Prostate gland (tissue), 2 donors: Measurements from ENCODE around the gene DSE. TPM values are rescaled to one million over a fixed set of nuclear protein-coding genes. Genes with fewer than 3 reads are reported as not detected.
A peak's percentile ranks its signal among the peaks of the same experiment; 100 is the strongest.
"Not testable (repeated sequence)": the region's sequence is repeated elsewhere in the genome, so short reads cannot be mapped to it uniquely, and the experiment has no call there.

Experiments
- DNase-seq: peaks from one replicate; pipeline ENCODE4 v3.0.0-alpha.2; 2019; ENCODE audit warnings: low spot score
- H3K27ac ChIP-seq, 2 donors: fragments of 200-600 bp; sonication (generic); 2 replicates each; pipeline ENCODE4 v1.5.1; 2017 to 2019
- H3K27me3 ChIP-seq: fragments of 200-600 bp; sonication (generic); replicated peaks from 2 replicates; pipeline ENCODE4 v1.5.1; 2019; ENCODE audit not compliant: insufficient read depth
- H3K36me3 ChIP-seq, 2 donors: fragments of 200-600 bp; sonication (generic); 1 replicate in 1 of 2; 2 replicates in 1 of 2; pipeline versions ENCODE4 v1.5.1 to v1.8.1; 2017 to 2019
- H3K4me1 ChIP-seq: fragments of 200-600 bp; sonication (generic); replicated peaks from 2 replicates; pipeline ENCODE4 v1.5.1; 2019
- H3K4me3 ChIP-seq, 2 donors: fragments of 200-600 bp; sonication (generic); 2 replicates each; pipeline ENCODE4 v1.5.1; 2017 to 2019
- H3K9me3 ChIP-seq: fragments of 200-600 bp; sonication (generic); 2 replicates; pipeline ENCODE4 v1.5.1; 2017
- POLR2A ChIP-seq: fragments of 450-650 bp; IDR thresholded peaks from one replicate; pipeline ENCODE4 v1.6.1; 2016; ENCODE audit warnings: antibody characterized with exemption, mild to moderate bottlenecking
- POLR2AphosphoS5 ChIP-seq: sonication (generic); formaldehyde crosslinking; IDR thresholded peaks from one replicate; pipeline ENCODE4 v1.6.1; 2017; ENCODE audit warnings: antibody characterized with exemption
- WGBS: methylation state at CpG from one replicate; pipeline ENCODE4 v1.1.5; 2018; 5-methylcytosine and 5-hydroxymethylcytosine counted together
- intact Hi-C: fragments of 100-400 bp; cut with DNase I; formaldehyde crosslinking; loops from one replicate; pipeline ENCODE4 v1.14.2; 2022
- total RNA-seq, 2 donors: library from RNA; depleted of rRNA; stranded (reverse); fragments of >200 nt; gene quantifications; one replicate each; pipeline ENCODE4 v1.1.0, GENCODE V29; 2016
- TF ChIP-seq, protein P1 (sequence below), 4 experiments: fragments of 200-600 bp in 2 of 4; fragments of 450-650 bp in 2 of 4; sonication (generic) in 2 of 4; IDR thresholded peaks; 1 replicate in 3 of 4; 2 replicates in 1 of 4; pipeline ENCODE4 v1.5.1; 2016 to 2019; ENCODE audit warnings: antibody characterized with exemption in 4 of 4, mild to moderate bottlenecking in 2 of 4, moderate library complexity in 2 of 4

The DSE gene
- total RNA-seq, result 10 to 100 TPM; 15.8 to 36.5 TPM

GRCh38 chr6:116370760-116371119 lies at the start of gene DSE:
Gene DSE, plus strand, starts transcription at chr6:116370947. Its CDS starts 28,304 bp downstream, at chr6:116399251.
- H3K27me3 ChIP-seq, result no peaks in the 10 kb centered on the region
- peak within 1 kb of the TSS; percentile 89 to 93 for H3K27ac ChIP-seq
- peak; percentile 70 for DNase-seq
- WGBS, result 2% methylated on average over 43 of the region's 43 CpGs
- peak within 1 kb of the TSS; percentile 61 to 70 for H3K4me3 ChIP-seq
- H3K9me3 ChIP-seq, result no peaks in the 10 kb centered on the region
- no peaks in the 10 kb centered on the region for H3K36me3 ChIP-seq
- TF ChIP-seq POLR2A (peak; percentile 76), POLR2AphosphoS5 (peak; percentile 54)
- TF ChIP-seq, protein P1, sequence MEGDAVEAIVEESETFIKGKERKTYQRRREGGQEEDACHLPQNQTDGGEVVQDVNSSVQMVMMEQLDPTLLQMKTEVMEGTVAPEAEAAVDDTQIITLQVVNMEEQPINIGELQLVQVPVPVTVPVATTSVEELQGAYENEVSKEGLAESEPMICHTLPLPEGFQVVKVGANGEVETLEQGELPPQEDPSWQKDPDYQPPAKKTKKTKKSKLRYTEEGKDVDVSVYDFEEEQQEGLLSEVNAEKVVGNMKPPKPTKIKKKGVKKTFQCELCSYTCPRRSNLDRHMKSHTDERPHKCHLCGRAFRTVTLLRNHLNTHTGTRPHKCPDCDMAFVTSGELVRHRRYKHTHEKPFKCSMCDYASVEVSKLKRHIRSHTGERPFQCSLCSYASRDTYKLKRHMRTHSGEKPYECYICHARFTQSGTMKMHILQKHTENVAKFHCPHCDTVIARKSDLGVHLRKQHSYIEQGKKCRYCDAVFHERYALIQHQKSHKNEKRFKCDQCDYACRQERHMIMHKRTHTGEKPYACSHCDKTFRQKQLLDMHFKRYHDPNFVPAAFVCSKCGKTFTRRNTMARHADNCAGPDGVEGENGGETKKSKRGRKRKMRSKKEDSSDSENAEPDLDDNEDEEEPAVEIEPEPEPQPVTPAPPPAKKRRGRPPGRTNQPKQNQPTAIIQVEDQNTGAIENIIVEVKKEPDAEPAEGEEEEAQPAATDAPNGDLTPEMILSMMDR (IDR thresholded peaks at IDR 0.05), result no peak
- intact Hi-C loops, result loop anchor here (2.0 to 5.0 kb wide), 2 partner anchors 34 to 83 kb away; no protein-coding TSS in a partner anchor
- H3K4me1 ChIP-seq, result no peaks in the 10 kb centered on the region

GRCh38 chr6:116321933-116322332 lies 48.8 kb upstream of the DSE start:
- H3K27me3 ChIP-seq, H3K4me1 ChIP-seq, H3K9me3 ChIP-seq, intact Hi-C loops, H3K4me3 ChIP-seq, DNase-seq, H3K36me3 ChIP-seq, H3K27ac ChIP-seq: not testable (repeated sequence)
- 92% methylated on average over 13 of the region's 13 CpGs for WGBS

GRCh38 chr6:116323863-116324262 lies 46.9 kb upstream of the DSE start:
- no peak overlapping the region for H3K4me3 ChIP-seq
- no peak for DNase-seq
- H3K4me1 ChIP-seq, result no peaks in the 10 kb centered on the region
- H3K27me3 ChIP-seq, result no peaks in the 10 kb centered on the region
- no peaks in the 10 kb centered on the region for H3K9me3 ChIP-seq
- H3K36me3 ChIP-seq, result no peaks in the 10 kb centered on the region
- intact Hi-C loops, result no loop called here
- H3K27ac ChIP-seq, result no peak overlapping the region
- 68% methylated on average over 1 of the region's 1 CpG for WGBS
- TF ChIP-seq POLR2AphosphoS5 (no peak), POLR2A (no peak)
- TF ChIP-seq, protein P1 (IDR thresholded peaks at IDR 0.05), result no peak

DNA sequence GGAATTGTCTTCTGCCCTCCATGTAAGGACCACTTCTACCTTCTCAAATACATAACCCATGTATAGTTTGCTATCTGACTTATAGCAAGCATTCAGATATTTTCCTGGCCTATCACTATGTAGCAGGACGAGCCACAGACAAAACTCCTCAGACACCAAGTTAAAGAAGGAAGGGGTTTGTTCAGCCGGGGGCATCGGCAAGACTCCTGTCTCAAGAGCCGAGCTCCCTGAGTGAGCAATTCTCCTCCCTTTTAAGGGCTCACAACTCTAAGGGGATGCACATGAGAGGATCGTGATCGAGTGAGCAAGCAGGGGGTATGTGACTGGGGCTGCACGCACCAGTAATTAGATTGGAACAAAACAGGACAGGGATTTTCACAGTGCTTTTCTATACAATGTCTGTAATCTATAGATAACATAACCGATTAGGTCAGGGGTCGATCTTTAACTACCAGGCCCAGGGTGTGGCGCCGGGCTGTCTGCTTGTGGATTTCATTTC lies 45.1 kb upstream of the DSE start:
- H3K27ac ChIP-seq, H3K36me3 ChIP-seq, H3K9me3 ChIP-seq, DNase-seq, intact Hi-C loops, H3K27me3 ChIP-seq, H3K4me3 ChIP-seq, H3K4me1 ChIP-seq: not testable (repeated sequence)
- WGBS, result 94% methylated on average over 11 of the region's 11 CpGs

DNA sequence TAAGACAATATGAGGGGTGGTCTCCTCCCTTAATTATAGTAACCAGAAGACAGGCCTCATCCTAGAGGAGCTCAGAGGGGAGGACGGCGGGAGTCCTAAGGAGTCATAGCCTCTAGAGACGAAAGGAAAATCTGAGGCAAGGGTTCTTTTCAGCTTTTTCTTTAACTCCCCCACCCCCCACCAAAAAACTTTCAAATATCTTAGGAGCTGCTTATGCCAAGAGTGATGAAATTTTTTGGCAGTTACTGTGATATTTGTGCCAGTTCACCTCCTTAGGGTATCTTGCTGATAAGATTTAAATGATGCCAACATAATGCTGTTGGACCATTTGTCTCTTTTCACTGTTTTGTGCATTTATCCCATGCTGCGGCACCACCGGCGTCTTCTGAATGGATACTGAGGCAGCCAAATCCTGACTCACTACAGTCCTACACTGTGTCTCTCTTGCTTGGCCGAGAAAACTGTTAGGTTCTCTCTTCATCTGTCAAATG lies 44.5 kb upstream of the DSE start:
- intact Hi-C loops, result no loop called here
- Histone ChIP-seq H3K36me3 (no peaks in the 10 kb centered on the region), H3K4me3 (no peak overlapping the region), H3K27me3 (no peaks in the 10 kb centered on the region), H3K4me1 (no peaks in the 10 kb centered on the region), H3K9me3 (no peaks in the 10 kb centered on the region), H3K27ac (no peak overlapping the region)
- no peak for TF ChIP-seq POLR2A
- TF ChIP-seq, protein P1 (IDR thresholded peaks at IDR 0.05), result no peak
- TF ChIP-seq POLR2AphosphoS5, result no peak
- 79% methylated on average over 7 of the region's 7 CpGs for WGBS
- no peak for DNase-seq

- H3K4me3 ChIP-seq, result no peak overlapping the region
- no peak overlapping the region for H3K27ac ChIP-seq
- H3K4me1 ChIP-seq, result no peaks in the 10 kb centered on the region
- no peak for DNase-seq
- TF ChIP-seq POLR2AphosphoS5 (no peak), POLR2A (no peak)
- TF ChIP-seq, protein P1 (IDR thresholded peaks at IDR 0.05), result no peak
- WGBS, result 68% methylated on average over 4 of the region's 4 CpGs
- no peaks in the 10 kb centered on the region for H3K9me3 ChIP-seq
- H3K27me3 ChIP-seq, result no peaks in the 10 kb centered on the region
- intact Hi-C loops, result no loop called here
- H3K36me3 ChIP-seq, result no peaks in the 10 kb centered on the region
Measured at GRCh38 chr6:116326996-116327395, 43.8 kb upstream of the DSE start.
